Measurements from ENCODE around the gene FER1L5. TPM values are rescaled to one million over a fixed set of nuclear protein-coding genes. Genes with fewer than 3 reads are reported as not detected.

The FER1L5 gene
- total RNA-seq, 2 experiments from 2014 or later: not detected

GRCh38 chr2:96683972-96684820, 41.6 kb downstream of the FER1L5 start:
- H3K4me1 ChIP-seq (ENCODE audit: insufficient read depth, low read length, poor library complexity, severe bottlenecking): no peaks in the 10 kb centered on the region
- no peaks in the 10 kb centered on the region for H3K9me2 ChIP-seq (ENCODE audit: insufficient read depth, low read length)
- no peaks in the 10 kb centered on the region for H3K79me2 ChIP-seq (ENCODE audit: insufficient read depth, low read depth, low read length)
- ChIA-PET CTCF (ENCODE audit: unreplicated experiment) (no interaction called here), POLR2A (no interaction called here)
- BruUV-seq (replicated peaks): no TSS peak
- no peak overlapping the region for H3K27ac ChIP-seq (ENCODE audit: low read depth, low read length, poor library complexity, severe bottlenecking)
- H3K36me3 ChIP-seq (ENCODE audit: insufficient read depth, low read length): no peaks in the 10 kb centered on the region
- H4K20me1 ChIP-seq (ENCODE audit: insufficient read depth, low read length): no peaks in the 10 kb centered on the region
- no peaks in the 10 kb centered on the region for H3K9me3 ChIP-seq (ENCODE audit: low read length)
- H3K4me3 ChIP-seq (ENCODE audit: low read depth, low read length, poor library complexity, severe bottlenecking): no peak overlapping the region
- intact Hi-C loops (cut with micrococcal nuclease; ENCODE audit: unreplicated experiment): no loop called here
- DNase-seq (ENCODE audit: low spot score): no peak
- H2AFZ ChIP-seq (ENCODE audit: low read length): no peak overlapping the region
- no peak for TF ChIP-seq CTCF (conservative IDR thresholded peaks at IDR 0.05; ENCODE audit: low read length)
- no peak for TF ChIP-seq EZH2phosphoT487 (IDR thresholded peaks at IDR 0.05; ENCODE audit: borderline replicate concordance, low read depth, low read length)
- no peak overlapping the region for H3K4me2 ChIP-seq (ENCODE audit: low read length)

GRCh38 chr2:96684883-96685576, 42.5 kb downstream of the FER1L5 start:
- BruUV-seq (replicated peaks): no TSS peak
- POLR2A ChIA-PET: no interaction called here
- no peaks in the 10 kb centered on the region for H3K9me2 ChIP-seq (ENCODE audit: insufficient read depth, low read length)
- H3K36me3 ChIP-seq (ENCODE audit: insufficient read depth, low read length): no peaks in the 10 kb centered on the region
- no peak for DNase-seq (ENCODE audit: low spot score)
- no peaks in the 10 kb centered on the region for H3K79me2 ChIP-seq (ENCODE audit: insufficient read depth, low read depth, low read length)
- no peak for TF ChIP-seq EZH2phosphoT487 (IDR thresholded peaks at IDR 0.05; ENCODE audit: borderline replicate concordance, low read depth, low read length)
- TF ChIP-seq CTCF (conservative IDR thresholded peaks at IDR 0.05; ENCODE audit: low read length): no peak
- no peak overlapping the region for H2AFZ ChIP-seq (ENCODE audit: low read length)
- no peaks in the 10 kb centered on the region for H3K4me1 ChIP-seq (ENCODE audit: insufficient read depth, low read length, poor library complexity, severe bottlenecking)
- no peaks in the 10 kb centered on the region for H3K9me3 ChIP-seq (ENCODE audit: low read length)
- no peaks in the 10 kb centered on the region for H4K20me1 ChIP-seq (ENCODE audit: insufficient read depth, low read length)
- H3K27ac ChIP-seq (ENCODE audit: low read depth, low read length, poor library complexity, severe bottlenecking): no peak overlapping the region
- no peak overlapping the region for H3K4me3 ChIP-seq (ENCODE audit: low read depth, low read length, poor library complexity, severe bottlenecking)
- intact Hi-C loops (cut with micrococcal nuclease; ENCODE audit: unreplicated experiment): no loop called here
- CTCF ChIA-PET (ENCODE audit: unreplicated experiment): no interaction called here
- no peak overlapping the region for H3K4me2 ChIP-seq (ENCODE audit: low read length)
